OCI-LY7 (cell line): ENCODE measurements around the gene MINDY2. TPM values are rescaled to one million over a fixed set of nuclear protein-coding genes. Genes with fewer than 3 reads are reported as not detected.

Experiments
- BruUV-seq: library from RNA; stranded (reverse); fragments of 400-500 nt; replicated peaks from 2 replicates; lab custom pipeline; 2021; lab: Mats Ljungman, UMichigan
- CTCF ChIA-PET: fragments of 300-600 bp; sonication (Branson Sonifier 250); formaldehyde crosslinking; loops from one replicate; lab custom pipeline; 2022; ENCODE audit warnings: antibody characterized with exemption; ENCODE audit not compliant: unreplicated experiment; lab: Charles Lee
- POLR2A ChIA-PET: fragments of 300-600 bp; sonication (Branson Sonifier 250); formaldehyde crosslinking; loops from one replicate; lab custom pipeline; 2022; ENCODE audit warnings: antibody characterized with exemption; lab: Charles Lee
- DNase-seq: peaks from one replicate; pipeline ENCODE4 v3.0.0-alpha.2; 2015; ENCODE audit warnings: low spot score
- H2AFZ ChIP-seq: fragments of 200-600 bp; sonication (generic), shearing (Covaris generic); 2 replicates; pipeline ENCODE4 v1.6.1; 2014; ENCODE audit warnings: mild to moderate bottlenecking, antibody characterized with exemption, low read length, moderate library complexity
- H3K27ac ChIP-seq: fragments of 200-600 bp; sonication (generic); 2 replicates; pipeline ENCODE4 v1.5.1; 2014; ENCODE audit warnings: mixed run types, low read depth, mild to moderate bottlenecking, moderate library complexity, low read length, inconsistent platforms; ENCODE audit not compliant: poor library complexity, severe bottlenecking
- H3K36me3 ChIP-seq: fragments of 200-600 bp; sonication (generic); 2 replicates; pipeline ENCODE4 v1.6.1; 2014; ENCODE audit warnings: mild to moderate bottlenecking, antibody characterized with exemption, low read length, moderate library complexity, mixed read lengths; ENCODE audit not compliant: insufficient read depth
- H3K4me1 ChIP-seq: fragments of 200-600 bp; sonication (generic); 2 replicates; pipeline ENCODE4 v1.5.1; 2014; ENCODE audit warnings: mild to moderate bottlenecking, low read length; ENCODE audit not compliant: insufficient read depth, poor library complexity, severe bottlenecking
- H3K4me2 ChIP-seq: fragments of 200-600 bp; sonication (generic); 2 replicates; pipeline ENCODE4 v1.6.1; 2014; ENCODE audit warnings: mild to moderate bottlenecking, low read length
- H3K4me3 ChIP-seq: fragments of 200-600 bp; sonication (generic); 2 replicates; pipeline ENCODE4 v1.5.1; 2014; ENCODE audit warnings: mild to moderate bottlenecking, low read depth, low read length; ENCODE audit not compliant: poor library complexity, severe bottlenecking
- H3K79me2 ChIP-seq: fragments of 200-600 bp; sonication (generic); 2 replicates; pipeline ENCODE4 v1.6.1; 2016; ENCODE audit warnings: low read depth, mild to moderate bottlenecking, low read length, moderate library complexity, mixed read lengths; ENCODE audit not compliant: insufficient read depth
- H3K9me2 ChIP-seq: fragments of 200-600 bp; sonication (generic); 2 replicates; pipeline ENCODE4 v1.6.1; 2016; ENCODE audit warnings: mild to moderate bottlenecking, low read length, mixed read lengths; ENCODE audit not compliant: insufficient read depth
- H3K9me3 ChIP-seq: fragments of 200-600 bp; sonication (generic); 2 replicates; pipeline ENCODE4 v1.6.1; 2014; ENCODE audit warnings: mild to moderate bottlenecking, mixed run types, low read length, mixed read lengths
- H4K20me1 ChIP-seq: fragments of 200-600 bp; sonication (generic); 2 replicates; pipeline ENCODE4 v1.6.1; 2014; ENCODE audit warnings: mild to moderate bottlenecking, antibody characterized with exemption, low read length, moderate library complexity, mixed read lengths; ENCODE audit not compliant: insufficient read depth
- CTCF ChIP-seq: fragments of 200-600 bp; sonication (generic); conservative IDR thresholded peaks from 2 replicates; pipeline ENCODE4 v1.5.1; 2014; ENCODE audit warnings: mild to moderate bottlenecking, antibody characterized with exemption, low read length, moderate library complexity, mixed read lengths
- EZH2phosphoT487 ChIP-seq: fragments of 200-600 bp; sonication (generic); IDR thresholded peaks from 2 replicates; pipeline ENCODE4 v1.6.1; 2018; ENCODE audit warnings: low read depth, borderline replicate concordance, mild to moderate bottlenecking, mixed run types, antibody characterized with exemption, low read length, moderate library complexity, mixed read lengths
- intact Hi-C: fragments of 100-400 bp; cut with micrococcal nuclease; formaldehyde crosslinking; loops from one replicate; pipeline ENCODE4 v1.10.0; 2022; ENCODE audit not compliant: unreplicated experiment
- total RNA-seq, 2 experiments: library from RNA; depleted of rRNA in 1 of 2; stranded (reverse); fragments of >200 nt in 1 of 2; shearing (Covaris generic) in 1 of 2; gene quantifications; 2 replicates each; pipeline ENCODE4 v1.2.3, GENCODE V29; 2014 to 2022

MINDY2 gene
- total RNA-seq, 2 experiments from 2014 or later = 10.5 to 15.7 TPM

GRCh38 chr15:58762285-58762684 is 8.8 kb upstream of the MINDY2 start:
- no peaks in the 10 kb centered on the region for H3K9me2 ChIP-seq
- intact Hi-C loops = loop anchor here (5.0 kb wide), 1 partner anchor 550 kb away; no protein-coding TSS in a partner anchor
- DNase-seq = no peak
- H3K9me3 ChIP-seq = peaks cover 18% of the 10 kb centered on the region
- H4K20me1 ChIP-seq = no peaks in the 10 kb centered on the region
- no peak overlapping the region for H3K4me2 ChIP-seq
- no peak overlapping the region for H3K4me3 ChIP-seq
- H2AFZ ChIP-seq = no peak overlapping the region
- no peaks in the 10 kb centered on the region for H3K4me1 ChIP-seq
- ChIA-PET POLR2A (interaction anchor here (0.6 kb wide), 2 partner anchors 12 to 488 kb away, joined by 3 to 5 read pairs; no protein-coding TSS in a partner anchor), CTCF (no interaction called here)
- BruUV-seq = no TSS peak
- no peak overlapping the region for H3K27ac ChIP-seq
- TF ChIP-seq CTCF (no peak), EZH2phosphoT487 (no peak)
- H3K79me2 ChIP-seq = no peaks in the 10 kb centered on the region
- H3K36me3 ChIP-seq = no peaks in the 10 kb centered on the region

GRCh38 chr15:58762731-58763130 is 8.4 kb upstream of the MINDY2 start:
- no peaks in the 10 kb centered on the region for H3K9me2 ChIP-seq
- no peaks in the 10 kb centered on the region for H3K36me3 ChIP-seq
- H3K79me2 ChIP-seq = no peaks in the 10 kb centered on the region
- DNase-seq = no peak
- no peaks in the 10 kb centered on the region for H4K20me1 ChIP-seq
- no TSS peak for BruUV-seq
- H3K27ac ChIP-seq = no peak overlapping the region
- POLR2A ChIA-PET = interaction anchor here (0.6 kb wide), 1 partner anchor 489 kb away, joined by 3 read pairs; no protein-coding TSS in a partner anchor
- no peak overlapping the region for H2AFZ ChIP-seq
- CTCF ChIA-PET = no interaction called here
- peaks cover 18% of the 10 kb centered on the region for H3K9me3 ChIP-seq
- no peaks in the 10 kb centered on the region for H3K4me1 ChIP-seq
- intact Hi-C loops = loop anchor here (5.0 kb wide), 1 partner anchor 550 kb away; no protein-coding TSS in a partner anchor
- H3K4me2 ChIP-seq = no peak overlapping the region
- TF ChIP-seq CTCF (no peak), EZH2phosphoT487 (no peak)
- no peak overlapping the region for H3K4me3 ChIP-seq

GRCh38 chr15:58764468-58764867 is 6.6 kb upstream of the MINDY2 start:
- Histone ChIP-seq H3K4me1 (no peaks in the 10 kb centered on the region), H3K79me2 (no peaks in the 10 kb centered on the region), H2AFZ (no peak overlapping the region), H3K9me2 (no peaks in the 10 kb centered on the region), H3K4me3 (no peak overlapping the region), H3K36me3 (no peaks in the 10 kb centered on the region), H4K20me1 (no peaks in the 10 kb centered on the region), H3K9me3 (peaks cover 18% of the 10 kb centered on the region), H3K4me2 (no peak overlapping the region), H3K27ac (no peak overlapping the region)
- TF ChIP-seq EZH2phosphoT487 = no peak
- no peak for TF ChIP-seq CTCF
- DNase-seq = no peak
- intact Hi-C loops = loop anchor here (5.0 kb wide), 1 partner anchor 552 kb away; no protein-coding TSS in a partner anchor
- CTCF ChIA-PET = no interaction called here
- BruUV-seq = no TSS peak
- POLR2A ChIA-PET = interaction anchor here (0.6 to 1.1 kb wide), 2 partner anchors 14 to 23 kb away, joined by 4 to 14 read pairs; no protein-coding TSS in a partner anchor
